ENCODE measurements around the gene PLA2G6.

DNA sequence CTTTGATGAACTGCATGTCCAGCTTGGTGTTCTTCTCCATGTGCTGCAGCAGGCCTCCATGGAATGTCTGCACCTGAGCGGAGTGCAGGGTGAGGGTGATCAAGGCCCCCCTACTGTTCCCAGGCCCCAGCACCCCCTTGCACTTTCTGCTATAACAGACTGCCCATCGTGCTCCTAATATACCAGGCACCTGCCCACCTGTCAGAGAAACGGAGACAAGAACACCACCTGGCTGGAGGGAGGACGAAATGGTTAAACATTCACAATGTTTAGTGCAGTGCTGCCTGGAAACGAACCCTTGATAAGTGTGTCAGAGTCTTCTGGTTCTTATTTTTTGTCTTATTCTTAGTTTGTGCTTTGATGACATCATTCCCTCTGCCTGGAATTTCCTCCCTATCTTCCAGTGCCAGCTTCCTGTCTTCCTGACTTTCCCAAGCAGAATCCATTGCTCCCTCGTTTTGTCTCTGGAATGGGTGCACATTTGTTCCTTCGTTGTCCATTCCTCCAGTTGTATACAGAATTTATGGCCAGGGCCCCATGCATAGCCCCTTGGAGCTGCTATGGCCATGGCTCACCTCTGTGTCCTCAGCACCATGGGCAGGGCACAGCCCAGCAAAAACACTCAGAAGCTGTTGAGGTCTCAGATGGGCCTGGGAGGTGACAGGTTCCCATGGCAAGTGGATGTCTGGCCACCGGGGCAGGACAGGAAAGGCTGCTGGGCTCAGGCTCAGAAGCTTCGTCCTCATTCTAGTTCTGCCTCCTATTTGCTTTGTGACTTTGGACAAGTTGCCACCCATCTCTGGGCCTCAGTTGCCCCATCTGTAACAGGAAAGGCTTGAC lies 83.0 kb downstream of the PLA2G6 start:
- TF ChIP-seq ZNF239 (CRISPR knock-in tag; IDR thresholded peaks at IDR 0.05) (no peak), ETV5 (CRISPR knock-in tag; IDR thresholded peaks at IDR 0.05; ENCODE audit: low read depth) (no peak), PKNOX1 (IDR thresholded peaks at IDR 0.05) (no peak), SRF (CRISPR knock-in tag; IDR thresholded peaks at IDR 0.05) (no peak), RBM22 (IDR thresholded peaks at IDR 0.05; ENCODE audit: low read depth, low read length, poor library complexity, severe bottlenecking) (no peak), SMARCA5 (IDR thresholded peaks at IDR 0.05) (no peak)

All from K562 (cell line).